ENCODE results near the gene URAD.

URAD gene

DNA sequence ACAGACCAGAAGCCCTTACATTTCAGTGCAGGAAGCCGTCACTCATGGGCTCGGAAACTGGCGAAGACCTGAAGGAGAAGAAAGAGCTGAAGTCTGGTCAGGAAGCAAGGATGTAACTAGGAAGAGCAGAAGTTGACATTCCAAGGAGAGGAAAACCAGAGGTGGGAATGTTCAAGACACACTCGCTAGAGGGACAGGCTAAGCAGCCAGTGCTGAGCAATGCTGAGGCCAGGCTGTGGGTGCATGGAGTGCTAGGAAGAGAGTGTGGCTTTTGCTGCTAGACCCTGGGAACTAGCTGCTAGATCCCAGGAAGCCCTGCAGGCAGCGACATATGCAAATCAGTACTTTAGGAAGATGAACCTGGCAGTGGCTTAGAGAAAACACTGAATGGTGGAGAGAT lies 12.1 kb upstream of the URAD start:
- DNase-seq (ENCODE audit: low read depth in 2 of 2), result no peak

DNA sequence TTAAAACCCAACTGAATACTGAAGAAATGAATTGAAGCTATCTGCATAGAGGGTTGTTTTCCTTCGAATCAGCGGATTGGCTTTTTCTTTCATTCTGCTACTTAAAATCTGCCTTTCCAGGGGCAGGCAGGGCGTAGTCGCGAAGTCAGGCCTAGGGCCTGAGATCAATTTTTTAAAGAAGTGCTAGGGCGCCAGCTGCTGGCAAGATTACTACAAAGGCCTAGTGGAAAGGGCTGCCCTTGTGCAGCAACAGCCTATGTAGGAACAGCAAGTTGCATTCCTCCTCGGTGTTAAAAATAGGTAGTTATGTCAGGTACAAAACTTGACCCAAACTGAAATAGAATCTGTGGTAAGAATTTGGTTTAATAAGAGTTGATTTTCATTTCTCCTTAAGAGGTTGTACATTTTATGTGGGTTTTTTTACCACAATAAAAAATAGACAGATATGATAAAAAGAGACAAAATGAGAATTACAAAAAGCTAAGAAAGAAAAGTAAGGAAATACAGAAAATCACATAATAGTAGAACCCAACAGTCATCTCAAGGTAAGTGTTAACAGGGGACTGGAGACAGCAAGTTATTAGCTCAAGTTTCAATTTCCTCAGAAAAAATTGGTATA lies 9.5 kb upstream of the URAD start:
- DNase-seq (ENCODE audit: low read depth in 2 of 2), result no peak

DNA sequence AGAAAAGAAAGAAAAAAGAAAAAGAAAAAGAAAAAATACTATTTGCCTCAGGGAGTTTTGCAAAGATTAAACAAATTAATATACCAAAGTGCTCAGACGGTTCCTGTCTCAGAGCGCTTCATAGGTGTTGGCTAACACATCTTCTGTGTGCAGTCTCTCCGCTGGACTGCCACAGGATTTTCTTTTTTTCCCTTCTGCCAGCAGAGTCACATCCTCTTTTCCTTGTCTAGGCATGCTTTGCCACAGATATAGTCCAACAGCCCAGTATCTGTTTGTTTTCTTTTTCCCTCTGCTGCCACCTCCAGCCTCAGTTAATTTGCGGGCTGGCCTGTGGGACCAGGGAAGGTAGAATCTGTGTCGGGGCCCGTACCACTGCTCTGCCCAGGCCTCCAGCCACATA lies 3.4 kb upstream of the URAD start:
- no peak for DNase-seq (ENCODE audit: low read depth in 2 of 2)

DNA sequence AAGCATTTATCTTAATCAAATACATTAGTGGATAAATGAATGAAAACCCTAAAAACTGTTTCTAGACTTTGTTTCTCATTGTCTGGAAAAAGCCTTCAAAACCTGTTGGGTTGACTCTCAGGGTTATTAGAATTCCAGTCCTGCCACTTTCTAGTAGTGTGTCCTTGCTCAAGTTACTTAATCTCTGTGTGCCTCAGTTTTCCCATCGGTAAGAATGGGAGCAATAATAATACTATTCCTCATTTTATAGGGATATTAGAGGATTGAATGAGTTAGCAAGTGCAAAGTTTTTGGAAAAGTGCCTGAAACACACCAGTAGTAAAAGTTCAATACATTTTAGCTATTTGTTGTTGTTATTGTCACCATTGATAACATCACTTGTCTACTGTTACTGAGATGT lies 2.9 kb downstream of the URAD start:
- DNase-seq (ENCODE audit: low read depth in 2 of 2), result no peak

DNA sequence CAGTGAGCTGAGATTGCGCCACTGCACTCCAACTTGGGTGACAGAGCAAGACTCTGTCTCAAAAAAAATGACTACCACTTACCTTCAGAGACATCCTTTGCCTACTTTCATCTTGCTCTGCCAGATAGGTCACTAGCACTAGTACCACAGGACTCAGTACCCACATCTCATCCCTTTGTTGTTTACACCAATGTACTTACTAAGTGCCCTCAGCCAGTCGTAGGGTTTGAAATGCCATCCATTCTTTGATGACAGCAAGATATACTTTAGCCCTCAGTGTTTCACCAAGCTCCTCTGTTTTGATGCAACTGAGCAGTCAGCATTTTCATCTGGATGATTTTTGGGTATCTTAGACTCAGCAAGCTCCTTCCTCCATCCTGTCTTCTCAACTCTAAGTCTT lies 6.1 kb downstream of the URAD start:
- DNase-seq (ENCODE audit: low read depth in 2 of 2), result no peak

DNA sequence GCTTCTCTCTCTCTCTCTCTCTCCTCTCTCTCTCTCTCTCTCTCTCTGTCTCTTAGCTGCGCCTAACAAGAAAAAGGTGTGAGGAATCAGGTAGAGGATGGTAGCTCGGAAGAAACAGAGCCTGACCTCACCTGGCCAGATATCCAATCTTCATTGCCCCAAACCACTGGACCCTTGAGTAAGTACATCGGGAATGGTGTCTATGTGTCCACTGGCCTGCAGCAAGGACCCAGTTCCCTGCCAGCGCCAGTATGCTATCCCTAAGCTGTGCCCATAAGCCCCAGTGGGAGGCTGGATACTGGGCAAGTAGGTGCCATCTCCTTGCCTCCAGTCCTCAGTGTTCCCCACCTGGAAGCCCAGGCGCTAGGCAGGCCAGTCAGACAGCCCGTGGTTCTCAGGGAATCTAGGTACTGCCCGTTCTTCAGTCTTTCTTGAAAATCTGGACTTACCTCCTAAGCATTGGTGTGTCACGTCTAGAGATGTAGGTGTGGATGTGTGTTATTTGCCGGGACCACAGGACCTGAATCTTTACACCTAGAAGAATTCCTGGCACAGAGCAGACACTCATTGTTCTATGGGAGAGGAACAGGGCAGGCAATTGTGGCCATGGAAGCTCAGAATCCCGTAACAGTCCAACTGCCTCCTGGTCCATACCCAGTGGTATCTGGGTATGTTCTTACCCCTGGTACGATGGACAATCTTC lies 7.3 kb downstream of the URAD start:
- no peak for DNase-seq (ENCODE audit: low read depth in 2 of 2)

DNA sequence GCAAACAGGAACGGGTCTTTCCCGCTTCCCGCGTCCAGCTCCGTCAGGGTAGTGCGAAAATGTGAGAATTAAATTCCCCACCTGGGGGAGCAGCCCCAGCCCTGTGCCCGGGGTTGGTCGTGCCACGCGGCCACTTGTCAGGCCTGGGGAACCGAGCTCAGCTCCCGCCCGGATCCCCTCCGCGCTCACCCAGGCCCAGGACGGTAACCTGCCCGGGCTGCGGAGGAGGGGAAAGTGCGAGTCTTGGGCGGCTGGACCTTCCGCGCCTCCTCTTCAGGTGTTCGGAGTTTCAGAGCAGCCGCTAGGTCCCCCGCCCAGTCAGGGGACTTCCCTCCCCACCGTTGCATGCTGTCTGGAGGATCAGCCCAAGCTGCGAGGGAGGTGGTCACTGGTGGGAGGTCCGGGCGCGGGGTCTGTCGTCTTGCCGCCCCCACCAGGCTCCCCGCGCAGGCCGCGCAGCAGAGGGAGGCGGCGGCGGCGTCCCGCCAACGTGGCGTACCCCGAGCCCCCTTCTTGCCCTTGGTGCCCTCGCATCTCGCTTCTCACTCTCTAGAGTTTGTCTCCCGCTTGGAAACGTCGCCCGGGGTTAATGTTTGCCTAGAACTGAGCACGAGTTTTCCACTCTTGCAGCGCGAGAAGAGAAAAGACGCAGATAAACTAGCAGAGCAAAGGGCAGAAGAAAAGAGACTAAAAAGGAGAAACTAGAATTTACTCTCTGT lies 8.1 kb downstream of the URAD start:
- DNase-seq (ENCODE audit: low read depth in 2 of 2), result no peak

DNA sequence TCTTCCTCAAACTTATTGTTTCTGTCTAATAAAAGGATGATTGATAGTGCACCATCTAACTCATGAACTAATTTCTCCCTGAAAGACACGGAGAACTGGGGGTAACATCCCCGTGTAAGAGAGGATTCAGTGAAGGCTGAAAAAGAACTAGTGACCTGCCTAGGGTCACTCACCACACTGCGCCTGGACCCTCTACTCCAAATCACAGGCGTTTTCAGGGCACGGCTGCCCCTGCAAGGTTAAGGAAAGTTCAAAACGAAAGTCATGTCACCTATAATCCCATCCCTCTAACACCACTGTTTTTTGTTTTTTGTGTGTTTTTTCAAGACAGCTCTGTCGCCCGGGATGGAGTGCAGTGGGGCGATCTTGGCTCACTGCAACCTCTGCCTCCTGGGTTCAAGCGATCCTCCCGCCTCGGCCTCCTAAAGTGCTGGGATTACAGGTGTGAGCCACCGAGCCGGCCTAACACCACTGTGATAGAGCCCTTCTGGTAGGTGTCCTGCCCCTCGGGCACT lies 8.7 kb downstream of the URAD start:
- no peak for DNase-seq (ENCODE audit: low read depth in 2 of 2)

DNA sequence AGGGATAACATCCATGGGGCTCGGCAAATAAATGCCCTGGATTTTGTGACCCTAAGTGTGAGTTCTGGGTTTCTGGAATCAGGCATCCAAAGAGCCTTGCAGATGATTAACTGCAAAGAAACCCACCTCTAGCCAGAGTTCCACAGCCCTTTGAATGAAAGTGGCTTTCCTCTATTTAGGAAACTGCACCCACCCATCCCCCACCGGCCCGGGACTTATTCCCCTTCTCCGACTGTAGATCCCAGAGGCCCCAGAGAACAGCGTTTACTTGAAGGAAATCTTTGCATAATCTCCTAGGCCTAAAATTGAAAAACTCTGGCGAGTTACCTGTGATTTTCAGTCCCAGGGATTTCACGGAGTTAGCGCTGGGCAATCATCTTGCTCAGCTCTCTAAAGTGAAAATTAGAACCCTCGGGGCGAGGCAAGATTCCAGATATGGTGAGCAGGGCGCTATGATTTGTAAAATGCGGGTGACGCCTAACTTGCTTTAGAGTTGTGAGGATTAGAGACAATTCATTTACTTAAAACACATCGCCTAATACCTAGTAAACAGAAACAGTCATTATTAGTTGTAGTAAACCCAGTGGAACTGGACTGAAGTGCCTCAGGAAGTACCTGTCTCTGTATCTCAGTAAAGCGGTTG lies 9.4 kb downstream of the URAD start:
- DNase-seq (ENCODE audit: low read depth in 2 of 2), result no peak

DNA sequence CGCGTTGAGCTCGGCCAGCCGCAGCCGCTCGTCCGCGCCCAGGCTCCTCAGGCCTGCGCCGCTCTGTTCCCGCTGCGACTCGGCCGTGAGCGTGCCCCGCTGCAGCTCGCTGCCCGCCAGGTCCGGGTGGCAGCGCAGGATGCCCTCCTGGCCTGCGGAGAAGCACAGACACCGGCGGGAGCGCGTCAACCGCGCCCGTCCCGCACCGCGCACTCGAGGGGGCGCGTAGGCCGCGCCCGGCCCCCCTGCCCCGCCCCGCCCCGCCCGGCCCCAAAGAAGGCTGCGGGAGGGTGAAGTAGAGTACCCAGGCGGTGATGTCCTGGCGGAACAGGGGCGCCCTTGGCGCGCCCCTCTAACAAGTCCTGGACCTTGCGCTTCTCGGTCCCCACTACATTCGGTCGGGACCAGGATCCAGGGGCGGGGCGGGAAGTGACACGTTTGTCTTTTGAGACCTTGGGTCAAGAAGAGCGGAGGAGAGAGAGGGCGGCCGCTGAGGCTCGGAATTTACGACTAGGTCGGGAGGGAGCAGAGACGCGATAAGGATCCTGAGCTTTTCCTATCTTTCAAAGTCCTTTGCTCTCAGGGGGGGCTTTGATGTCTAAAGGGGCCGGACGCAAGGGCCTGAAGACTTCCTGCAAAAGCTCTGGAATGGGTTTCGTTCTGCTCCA lies 10.1 kb downstream of the URAD start:
- no peak for DNase-seq (ENCODE audit: low read depth in 2 of 2)

DNA sequence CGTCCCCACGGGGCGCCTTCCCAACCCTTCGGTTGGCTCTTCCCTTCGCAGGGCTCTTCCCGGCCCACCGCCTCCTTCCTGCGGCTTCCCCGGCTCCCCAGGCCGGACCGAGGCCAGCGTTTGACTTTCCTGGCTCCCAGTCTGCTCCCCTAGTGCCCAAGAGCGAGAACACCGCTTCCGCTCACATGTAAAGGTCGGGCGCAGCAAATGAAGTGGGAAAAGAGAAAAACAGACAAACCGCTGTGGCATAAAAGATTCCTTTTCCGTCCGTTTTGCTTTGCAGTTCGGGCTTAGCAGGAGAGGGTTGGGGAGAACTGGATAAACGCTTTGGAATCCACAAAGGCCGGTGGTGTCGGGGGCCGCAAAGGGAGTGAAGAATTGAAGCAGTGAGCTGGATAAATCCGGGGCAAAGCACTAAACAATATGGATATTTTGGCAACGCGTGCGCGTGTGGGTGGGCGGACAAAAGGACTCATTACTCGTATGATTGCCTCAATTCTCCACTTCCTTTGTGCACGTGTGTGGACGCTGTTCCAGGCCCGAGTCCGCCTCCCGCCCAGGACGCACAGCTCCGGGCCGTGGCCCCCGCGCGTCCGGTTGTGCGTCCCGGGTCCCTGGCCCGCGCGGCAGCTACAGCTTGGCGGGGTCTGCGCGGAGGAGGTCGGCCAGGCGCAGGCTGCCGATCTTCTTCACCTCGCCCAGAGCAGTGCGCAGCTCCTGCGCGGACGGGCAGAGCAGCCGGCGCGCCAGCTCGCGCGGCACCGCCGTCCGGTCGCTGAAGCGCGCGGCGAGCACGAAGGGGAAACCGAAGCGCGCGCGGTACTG lies 10.8 kb downstream of the URAD start:
- DNase-seq (ENCODE audit: low read depth in 2 of 2), result no peak

DNA sequence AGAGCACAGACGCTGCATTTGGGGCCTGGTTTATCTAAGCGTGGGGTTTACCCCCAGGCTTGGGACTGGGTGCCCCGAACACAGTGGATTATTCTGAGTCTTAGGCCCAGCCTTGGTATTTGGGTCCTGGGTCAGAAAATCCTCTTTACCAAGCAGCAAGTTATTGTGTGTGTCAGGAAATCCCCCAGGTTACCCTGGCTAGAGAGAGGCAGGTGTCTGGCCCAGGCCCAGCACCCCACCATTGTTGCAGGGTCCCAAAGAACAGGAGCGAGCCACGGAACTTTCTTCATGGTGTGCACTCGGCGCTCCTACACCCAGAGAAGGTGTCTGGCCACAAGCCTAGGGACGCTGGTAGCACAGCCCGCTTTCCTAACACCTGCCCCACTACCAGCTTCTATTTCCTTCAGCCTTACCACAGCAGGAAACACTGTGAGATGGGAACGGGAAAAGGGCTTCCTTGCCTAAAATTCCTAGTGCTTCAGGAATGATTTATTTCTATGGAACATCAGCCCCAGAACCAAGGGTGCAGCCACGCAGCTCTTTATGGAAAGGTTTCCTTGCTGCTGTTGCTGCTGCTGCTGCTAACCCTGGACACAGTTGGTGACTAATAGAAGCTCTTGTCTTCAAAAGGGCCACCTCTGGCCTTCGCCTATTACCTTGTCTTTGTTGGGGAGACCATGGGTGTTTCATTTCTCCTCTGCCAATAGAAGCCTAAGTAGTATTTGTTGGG lies 12.0 kb downstream of the URAD start:
- DNase-seq (ENCODE audit: low read depth in 2 of 2), result no peak

DNA sequence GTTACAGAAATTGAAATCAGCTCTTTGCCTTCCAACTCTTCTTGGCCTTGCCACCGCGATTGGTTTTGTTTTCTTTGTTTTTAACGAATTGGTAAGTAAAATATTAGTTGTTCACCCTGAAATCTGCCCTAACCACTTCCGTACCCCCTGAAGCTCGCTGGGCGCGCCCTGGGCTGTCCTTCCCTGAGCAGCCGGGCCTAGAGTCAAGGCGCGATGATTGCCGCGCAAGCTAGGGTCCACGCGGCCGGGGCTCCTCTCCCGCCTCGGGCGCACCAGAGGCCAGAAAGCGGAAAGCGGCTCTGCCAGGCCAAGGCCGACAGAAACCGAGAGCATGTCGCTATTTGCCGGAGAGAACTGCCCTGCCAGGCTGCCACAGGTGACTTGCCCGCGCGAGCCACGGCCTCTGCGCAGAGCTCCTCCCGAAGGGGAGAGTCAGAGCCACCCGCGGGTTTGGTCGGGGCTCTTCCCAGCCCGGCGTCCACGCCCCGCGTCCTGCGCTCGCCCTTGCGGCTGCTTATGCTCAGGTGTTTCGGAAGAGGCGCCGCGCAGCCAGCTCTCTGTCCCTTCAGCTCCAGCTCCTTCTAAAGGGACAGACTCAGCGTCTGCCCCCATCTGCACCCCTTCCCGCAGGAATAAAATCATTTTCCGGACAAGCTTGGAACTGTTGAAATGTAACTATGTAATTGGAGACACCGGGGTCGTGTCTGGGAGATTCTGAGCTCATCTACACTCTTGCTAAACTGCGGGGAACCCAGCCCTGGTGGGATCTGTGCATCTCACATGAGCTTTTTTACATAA lies 12.7 kb downstream of the URAD start:
- DNase-seq (ENCODE audit: low read depth in 2 of 2), result no peak

DNA sequence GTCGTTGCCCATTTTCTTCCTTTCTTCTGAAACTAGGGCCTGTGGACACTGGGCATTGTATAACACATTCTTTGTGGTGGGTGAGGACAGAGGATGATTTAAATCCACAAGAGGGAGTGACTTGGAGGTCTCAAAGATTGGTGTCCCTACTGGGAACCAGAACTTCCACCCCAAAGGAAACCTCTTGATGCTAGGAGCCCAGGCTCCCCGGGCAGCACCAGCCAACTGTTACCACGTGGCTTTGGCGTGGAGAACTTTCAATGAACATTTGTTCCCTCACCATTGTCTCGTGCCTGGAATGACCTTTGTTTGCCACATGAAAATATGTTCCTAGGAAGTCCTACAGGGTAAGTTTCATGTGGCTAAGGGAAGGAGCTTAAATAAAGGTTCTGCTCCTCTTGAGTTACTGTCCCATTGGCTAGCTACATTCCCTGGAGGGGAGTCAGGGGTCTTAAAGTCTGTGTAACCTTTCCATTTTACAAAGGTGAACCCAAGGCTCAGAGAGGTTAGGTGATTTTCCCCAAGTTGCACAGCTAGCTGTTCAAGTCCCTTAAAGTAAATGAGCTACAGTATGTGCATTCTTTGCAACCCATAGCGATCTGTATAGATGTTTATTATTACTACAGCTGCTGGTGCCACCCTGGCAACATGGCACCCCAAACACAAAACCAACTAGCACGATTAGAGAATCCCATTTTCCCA lies 14.4 kb downstream of the URAD start:
- DNase-seq (ENCODE audit: low read depth in 2 of 2), result no peak

DNA sequence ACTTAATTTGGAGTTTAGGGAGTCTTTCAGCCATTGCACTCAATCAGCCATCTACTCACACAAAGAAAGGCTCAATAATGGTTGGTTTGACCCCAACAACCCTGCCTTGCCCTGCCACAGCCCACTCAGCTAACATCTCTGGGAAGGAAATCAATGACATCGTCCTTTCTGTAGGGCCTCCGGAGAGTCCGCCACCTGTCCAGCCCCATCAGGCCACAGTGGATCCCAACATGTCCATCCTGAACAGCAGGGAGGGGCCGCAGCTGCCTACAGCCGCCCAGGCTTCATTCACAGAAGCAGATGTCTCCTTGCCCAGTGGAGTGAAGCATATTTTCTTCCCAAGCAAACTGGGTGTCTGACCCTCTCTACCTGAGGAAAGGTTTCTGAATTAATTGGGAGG lies 15.2 kb downstream of the URAD start:
- no peak for DNase-seq (ENCODE audit: low read depth in 2 of 2)

DNA sequence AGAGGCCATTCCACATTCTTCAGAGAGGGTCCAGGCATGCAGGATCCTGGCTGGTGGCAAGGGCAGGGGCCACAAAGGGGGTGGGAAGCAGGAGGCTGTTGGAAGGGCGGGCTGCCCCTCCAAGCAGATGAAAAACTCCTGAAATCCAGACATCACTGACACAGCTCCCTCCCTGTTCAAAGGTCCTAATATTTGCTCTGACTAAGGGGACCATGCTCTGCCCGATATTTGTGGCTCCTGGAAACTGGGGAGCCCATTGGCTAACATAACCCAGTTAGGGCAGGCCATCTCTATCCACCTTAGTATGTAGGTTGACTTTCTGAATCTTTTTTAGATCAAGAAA lies 16.0 kb downstream of the URAD start:
- no peak for DNase-seq (ENCODE audit: low read depth in 2 of 2)

DNA sequence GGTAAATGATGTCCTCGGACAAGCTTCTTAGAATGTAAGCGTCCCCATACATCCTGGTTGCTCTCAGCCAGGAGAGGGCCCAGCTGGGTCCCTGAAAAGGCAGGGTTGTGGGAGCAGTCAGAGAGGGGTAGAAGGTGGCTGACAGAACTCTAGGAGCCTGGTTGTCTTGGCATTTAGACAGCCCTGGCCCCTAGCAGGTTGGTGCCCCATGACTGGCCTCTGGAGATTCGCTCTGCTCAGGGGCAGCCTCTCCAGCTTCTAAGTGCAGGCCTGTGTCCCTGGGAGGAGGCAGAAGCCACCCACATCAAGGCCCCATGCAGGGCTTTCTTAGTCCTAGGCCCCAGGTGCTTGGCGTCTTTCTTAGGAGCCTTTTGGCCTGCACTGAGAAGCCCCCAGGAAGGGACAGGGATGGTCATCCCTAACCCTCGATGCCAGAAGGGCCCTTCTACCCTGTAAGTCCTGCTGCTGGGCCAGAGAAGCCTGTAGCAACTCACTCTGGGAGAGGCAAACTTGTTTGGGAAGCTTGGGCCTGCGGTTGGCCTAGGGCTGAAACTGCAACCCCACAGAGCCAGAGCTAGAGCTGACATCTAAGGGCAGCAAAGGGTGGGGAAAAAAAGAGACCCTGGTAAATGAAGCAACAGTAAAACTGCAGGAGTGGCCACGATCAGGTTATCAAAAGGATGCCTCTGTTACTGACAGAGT lies 16.6 kb downstream of the URAD start:
- no peak for DNase-seq (ENCODE audit: low read depth in 2 of 2)

DNA sequence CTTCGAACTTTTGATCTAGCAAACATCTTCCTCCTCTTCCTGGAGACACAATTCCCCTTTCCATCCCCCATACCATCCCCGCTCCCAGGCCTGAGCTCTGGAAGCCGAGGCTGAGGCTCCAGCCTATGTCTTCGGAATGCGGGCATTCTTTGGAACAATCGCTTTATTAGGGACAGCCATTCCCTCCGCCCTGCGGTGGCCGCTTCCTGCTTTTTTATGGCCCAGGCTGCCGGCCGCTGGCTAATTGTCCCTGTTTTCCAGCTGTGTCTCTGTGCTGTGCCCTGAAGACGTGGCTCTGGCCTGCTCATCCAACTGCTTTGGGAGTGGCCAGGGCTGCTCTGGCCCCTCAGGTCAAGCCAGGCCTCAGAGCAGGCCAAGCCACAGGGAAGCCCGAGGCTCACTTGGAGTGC lies 17.3 kb downstream of the URAD start:
- DNase-seq (ENCODE audit: low read depth in 2 of 2), result no peak
